ENCODE results near the gene TMC7.
A peak's percentile ranks its signal among the peaks of the same experiment; 100 is the strongest.

TMC7 gene

GRCh38 chr16:19011169-19011731 lies 27.5 kb downstream of the TMC7 start (continued):
- TF ChIP-seq ZNF148 (tag by site-specific recombination; IDR thresholded peaks at IDR 0.05; ENCODE audit: borderline replicate concordance), result no peak

- ChIA-PET CTCF (interaction anchor here (0.7 to 1.5 kb wide), 2 partner anchors 21 to 31 kb away, joined by 5 read pairs; partner anchors contain the start of gene TMC7), POLR2A (no interaction called here)
- Histone ChIP-seq H3K36me3 (ENCODE audit: control insufficient read depth in 2 of 2, insufficient read depth in 1 of 2, low read length in 2 of 2) (peaks cover 0 to 22% of the 10 kb centered on the region in 2 experiments; a peak in 2 of 3 replicates), H3K4me3 (ENCODE audit: low read depth, low read length) (no peak overlapping the region), H3K4me1 (ENCODE audit: control insufficient read depth, insufficient read depth, low read length) (no peaks in the 10 kb centered on the region), H3K27ac (ENCODE audit: extremely low read depth, low read depth, low read length) (no peak overlapping the region), H3K9me3 (ENCODE audit: control insufficient read depth, insufficient read depth, low read depth, low read length) (no peaks in the 10 kb centered on the region)
- TF ChIP-seq ZNF426 (tag by site-specific recombination; IDR thresholded peaks at IDR 0.05), result no peak
Measured at GRCh38 chr16:19014461-19014860, 30.7 kb downstream of the TMC7 start.

- ChIA-PET POLR2A (no interaction called here), CTCF (interaction anchor here (0.6 kb wide), 1 partner anchor 47 kb away, joined by 3 read pairs; no protein-coding TSS in a partner anchor)
- Histone ChIP-seq H3K4me3 (ENCODE audit: low read depth, low read length) (no peak overlapping the region), H3K27ac (ENCODE audit: extremely low read depth, low read depth, low read length) (no peak overlapping the region), H3K9me3 (ENCODE audit: control insufficient read depth, insufficient read depth, low read depth, low read length) (no peaks in the 10 kb centered on the region), H3K4me1 (ENCODE audit: control insufficient read depth, insufficient read depth, low read length) (no peaks in the 10 kb centered on the region), H3K36me3 (ENCODE audit: control insufficient read depth in 2 of 2, insufficient read depth in 1 of 2, low read length in 2 of 2) (peaks cover 0 to 23% of the 10 kb centered on the region in 2 experiments; a peak in 2 of 3 replicates)
- TF ChIP-seq YY1 (tag by site-specific recombination; IDR thresholded peaks at IDR 0.05), result no peak
- TF ChIP-seq GLIS1 (tag by site-specific recombination; IDR thresholded peaks at IDR 0.05), result no peak
- TF ChIP-seq KLF10 (tag by site-specific recombination; IDR thresholded peaks at IDR 0.05), result no peak
- TF ChIP-seq SP3 (tag by site-specific recombination; IDR thresholded peaks at IDR 0.05), result no peak
- TF ChIP-seq ZNF404 (tag by site-specific recombination; IDR thresholded peaks at IDR 0.05), result no peak
Measured at GRCh38 chr16:19017179-19017578, 33.4 kb downstream of the TMC7 start.

- H3K27ac ChIP-seq (ENCODE audit: extremely low read depth, low read depth, low read length), result no peak overlapping the region
- no peaks in the 10 kb centered on the region for H3K9me3 ChIP-seq (ENCODE audit: control insufficient read depth, insufficient read depth, low read depth, low read length)
- no peak overlapping the region for H3K4me3 ChIP-seq (ENCODE audit: low read depth, low read length)
- peaks cover 0 to 35% of the 10 kb centered on the region in 2 experiments; a peak in 2 of 3 replicates for H3K36me3 ChIP-seq (ENCODE audit: control insufficient read depth in 2 of 2, insufficient read depth in 1 of 2, low read length in 2 of 2)
- POLR2A ChIA-PET, result no interaction called here
- CTCF ChIA-PET, result interaction anchor here (1.5 to 1.6 kb wide), 2 partner anchors 9 to 12 kb away, joined by 4 read pairs; no protein-coding TSS in a partner anchor
- no peaks in the 10 kb centered on the region for H3K4me1 ChIP-seq (ENCODE audit: control insufficient read depth, insufficient read depth, low read length)
- TF ChIP-seq ZBTB11 (tag by site-specific recombination; conservative IDR thresholded peaks at IDR 0.05; ENCODE audit: low read depth), result peak; percentile 70
- TF ChIP-seq KLF9 (tag by site-specific recombination; IDR thresholded peaks at IDR 0.05; ENCODE audit: low read depth), result no peak
- TF ChIP-seq ZNF292 (tag by site-specific recombination; IDR thresholded peaks at IDR 0.05; ENCODE audit: borderline replicate concordance, low read depth), result no peak
- TF ChIP-seq ZNF2 (tag by site-specific recombination; IDR thresholded peaks at IDR 0.05), result no peak
- no peak for TF ChIP-seq PRDM2 (tag by site-specific recombination; IDR thresholded peaks at IDR 0.05; ENCODE audit: borderline replicate concordance)
- peak; percentile 72 for TF ChIP-seq ZNF623 (tag by site-specific recombination; IDR thresholded peaks at IDR 0.05)
- peak; percentile 55; the same call in 1 of the 2 replicates for TF ChIP-seq ZNF560 (tag by site-specific recombination; IDR thresholded peaks at IDR 0.05; ENCODE audit: borderline replicate concordance)
- no peak for TF ChIP-seq ZNF23 (tag by site-specific recombination; IDR thresholded peaks at IDR 0.05; ENCODE audit: borderline replicate concordance)
- 0 out of 2 replicates have a peak, but pooled peaks have one; percentile 29 for TF ChIP-seq ZXDB (tag by site-specific recombination; IDR thresholded peaks at IDR 0.05)
- no peak for TF ChIP-seq ZNF302 (tag by site-specific recombination; IDR thresholded peaks at IDR 0.05; ENCODE audit: low read depth)
Measured at GRCh38 chr16:19020689-19021088, 37.0 kb downstream of the TMC7 start.

Data from HEK293 (cell line).